ENCODE results near the gene SLC5A12.
"Not testable (repeated sequence)": the region's sequence is repeated elsewhere in the genome, so short reads cannot be mapped to it uniquely, and the experiment has no call there.

The SLC5A12 gene

DNA sequence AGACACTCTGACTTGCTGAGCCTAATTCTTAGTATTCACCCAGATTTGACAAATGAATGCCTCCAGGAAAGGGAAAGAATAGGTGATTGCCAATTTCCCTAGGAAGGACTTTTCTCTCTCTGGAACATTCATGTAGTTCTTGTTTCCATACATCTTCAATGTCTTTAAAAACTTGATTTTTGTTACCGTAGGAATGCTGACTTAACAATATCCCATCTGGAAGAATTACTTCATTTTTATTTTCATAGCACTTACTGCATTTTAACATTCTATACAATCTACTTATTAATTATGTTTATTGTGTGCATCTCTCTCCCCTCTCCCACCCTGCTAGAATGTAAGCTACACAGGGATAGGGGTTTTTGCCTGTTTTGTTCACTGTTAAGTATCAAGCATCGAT is 66.6 kb downstream of the SLC5A12 start:
- no peak for DNase-seq (ENCODE audit: low read depth in 2 of 2)

DNA sequence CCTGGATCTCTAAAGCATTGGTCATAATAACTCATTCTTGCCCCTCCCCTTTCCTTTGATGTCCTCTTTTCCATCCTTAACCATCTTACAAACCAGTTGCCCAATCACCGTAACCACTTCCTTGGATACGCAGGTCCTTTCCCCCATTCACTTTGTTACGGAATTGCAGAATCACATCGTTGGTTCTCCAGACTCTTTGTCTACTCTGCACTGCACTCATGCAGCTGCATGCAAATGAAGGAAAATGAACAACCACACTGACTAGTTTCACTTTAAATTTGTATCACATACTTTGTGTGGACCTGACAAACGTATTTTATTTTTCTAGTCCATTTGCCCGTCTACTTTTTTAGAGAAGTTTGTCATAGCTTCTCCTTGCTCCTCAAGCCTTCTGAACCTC is 69.9 kb downstream of the SLC5A12 start:
- DNase-seq (ENCODE audit: low read depth in 2 of 2) = no peak

GRCh38 chr11:26649884-26650283 is 72.0 kb downstream of the SLC5A12 start:
- DNase-seq (ENCODE audit: low read depth in 2 of 2) = no peak

DNA sequence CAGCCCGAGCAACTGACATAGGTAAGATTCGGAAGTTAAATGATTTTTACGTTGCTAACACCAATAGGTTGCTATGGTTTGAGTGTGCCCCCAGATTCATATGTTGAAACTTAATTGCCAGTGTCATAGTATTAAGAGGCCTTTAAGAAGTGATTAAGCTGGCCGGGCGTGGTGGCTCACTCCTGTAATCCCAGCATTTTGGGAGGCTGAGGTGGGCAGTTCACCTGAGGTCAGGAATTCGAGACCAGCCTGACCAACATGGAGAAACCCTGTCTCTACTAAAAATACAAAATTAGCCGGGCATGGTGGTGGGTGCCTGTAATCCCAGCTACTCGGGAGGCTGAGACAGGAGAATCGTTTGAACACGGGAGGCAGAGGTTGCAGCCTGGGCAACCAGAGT is 78.5 kb downstream of the SLC5A12 start:
- DNase-seq (ENCODE audit: low read depth in 2 of 2) = not testable (repeated sequence)

DNA sequence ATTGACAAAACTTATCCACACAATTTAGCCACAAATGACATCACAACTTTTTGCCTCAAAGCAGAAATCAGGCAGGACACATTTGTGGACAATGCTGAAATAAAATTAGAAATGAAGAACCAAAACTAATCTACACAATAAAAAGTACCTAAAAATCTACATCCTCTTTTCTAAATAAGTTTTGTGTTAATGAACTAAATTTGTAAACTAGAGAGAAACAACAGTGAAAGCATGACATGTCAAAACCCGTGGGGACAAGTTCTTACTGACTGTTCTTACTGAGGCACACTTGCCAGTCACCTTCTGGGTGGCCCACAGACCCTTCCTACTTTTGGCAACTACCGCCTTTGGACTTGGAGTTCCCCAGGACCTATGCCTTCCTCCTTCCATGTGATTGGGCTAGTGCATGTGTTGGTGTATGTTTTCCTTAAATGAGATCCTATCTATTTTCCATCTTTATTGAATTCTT is 89.1 kb downstream of the SLC5A12 start:
- no peak for DNase-seq (ENCODE audit: low read depth in 2 of 2)

GRCh38 chr11:26626346-26626745 is 95.5 kb downstream of the SLC5A12 start:
- DNase-seq (ENCODE audit: low read depth in 2 of 2) = no peak

DNA sequence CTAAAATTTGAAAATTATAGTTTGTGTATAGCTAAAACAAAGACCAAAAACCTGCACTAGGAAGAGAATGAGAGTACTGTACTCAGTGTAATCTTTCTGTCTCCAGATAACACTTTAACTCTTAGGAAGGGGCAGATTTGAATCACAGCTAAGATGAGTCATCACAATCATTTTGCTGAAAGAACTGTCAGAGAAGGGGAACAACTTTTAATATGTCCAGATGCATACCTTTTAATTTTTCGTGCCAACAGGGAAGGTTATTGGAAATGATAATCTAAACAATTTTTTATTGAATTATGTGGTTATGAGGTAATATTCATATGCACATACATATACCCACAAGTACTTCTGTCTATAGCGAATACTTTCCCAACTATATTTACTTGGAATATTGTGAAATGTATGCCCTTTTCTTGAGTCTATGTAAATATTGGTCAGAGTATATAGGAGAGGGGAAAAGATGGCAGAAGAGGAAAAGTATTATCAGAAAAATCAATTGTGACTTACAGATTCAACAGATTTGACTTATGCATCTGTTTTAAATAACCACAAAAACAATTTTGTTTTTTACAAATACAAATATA is 98.7 kb downstream of the SLC5A12 start:
- no peak for DNase-seq (ENCODE audit: low read depth in 2 of 2)

DNA sequence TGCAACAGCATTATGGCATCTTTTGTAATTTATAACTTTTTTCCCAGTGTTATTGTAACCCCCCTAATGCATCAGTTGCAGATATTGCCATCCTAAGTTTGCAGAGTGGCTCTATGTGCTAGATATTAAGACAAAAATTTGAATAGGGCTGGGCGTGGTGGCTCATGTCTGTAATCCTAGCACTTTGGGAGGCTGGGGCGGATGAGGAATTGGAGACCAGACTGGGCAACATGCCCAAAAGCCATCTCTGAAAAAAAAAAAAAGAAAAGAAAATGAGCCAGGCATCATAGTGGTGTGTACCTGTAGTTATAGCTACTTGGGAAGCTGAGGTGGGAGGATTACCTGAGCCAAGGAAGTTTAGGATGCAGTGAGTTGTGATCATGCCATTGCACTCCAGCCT is 99.7 kb downstream of the SLC5A12 start:
- no peak for DNase-seq (ENCODE audit: low read depth in 2 of 2)

DNA sequence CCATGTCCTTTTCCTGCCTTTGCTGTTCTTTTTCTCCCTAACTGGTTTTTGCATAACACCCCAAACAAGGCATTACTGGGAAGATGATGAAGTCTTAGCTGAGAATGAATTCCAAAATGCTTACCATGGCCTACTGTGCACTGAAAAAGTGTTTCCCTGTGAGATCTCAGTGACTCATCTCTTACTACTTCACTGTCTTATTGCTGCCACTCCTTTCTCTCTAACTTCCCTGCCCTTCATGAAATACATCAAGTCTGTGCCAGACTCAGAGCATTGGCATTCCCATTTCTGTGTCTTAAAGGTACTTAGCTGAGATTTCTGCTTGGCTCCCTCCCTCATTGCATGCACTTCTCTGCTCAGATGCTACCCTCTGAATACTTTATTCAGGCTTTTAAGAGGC is 100.7 kb downstream of the SLC5A12 start:
- DNase-seq (ENCODE audit: low read depth in 2 of 2) = no peak

GRCh38 chr11:26620282-26621045 is 101.4 kb downstream of the SLC5A12 start:
- no peak for DNase-seq (ENCODE audit: low read depth in 2 of 2)

DNA sequence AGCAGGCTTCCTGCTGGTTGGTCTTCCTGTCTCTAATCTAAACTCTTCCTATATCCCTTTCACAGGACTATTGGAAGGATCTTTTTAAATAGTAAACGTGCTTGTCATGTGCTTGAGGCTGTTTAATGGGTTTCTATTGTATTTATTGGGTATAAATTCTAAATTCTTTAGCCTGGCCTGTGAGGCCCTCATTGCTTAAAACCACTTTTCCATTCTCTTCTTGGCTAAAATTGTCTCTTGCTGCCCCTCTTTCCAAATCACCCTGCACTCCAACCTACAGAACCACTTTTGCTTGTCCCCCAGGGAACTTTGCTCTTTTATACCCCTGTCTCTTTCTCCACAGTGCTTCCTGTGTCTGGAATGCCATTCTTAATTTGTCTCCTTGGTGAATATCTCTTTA is 103.4 kb downstream of the SLC5A12 start:
- no peak for DNase-seq (ENCODE audit: low read depth in 2 of 2)

All from stimulated activated CD4-positive, alpha-beta T cell treated with anti-CD3 and anti-CD28 coated beads, Interleukin-1b, Interleukin-23, amount 100 ng/mL, for 1 hour (primary cell).